OCI-LY7 (cell line): ENCODE results near the gene WDR90.

Experiments
- CTCF ChIP-seq: fragments of 200-600 bp; sonication (generic); conservative IDR thresholded peaks from 2 replicates; pipeline ENCODE4 v1.5.1; 2014; ENCODE audit warnings: mild to moderate bottlenecking, antibody characterized with exemption, low read length, moderate library complexity, mixed read lengths
- EZH2phosphoT487 ChIP-seq: fragments of 200-600 bp; sonication (generic); IDR thresholded peaks from 2 replicates; pipeline ENCODE4 v1.6.1; 2018; ENCODE audit warnings: low read depth, borderline replicate concordance, mild to moderate bottlenecking, mixed run types, antibody characterized with exemption, low read length, moderate library complexity, mixed read lengths

GRCh38 chr16:689175-689897, 40.2 kb downstream of the WDR90 start:
- TF ChIP-seq CTCF (no peak), EZH2phosphoT487 (no peak)
